Globus pallidus (tissue), 1 donor: ENCODE results near the gene ACVR1B.

Experiments used
- DNase-seq: peaks from one replicate; pipeline ENCODE4 v3.0.0-alpha.2; 2015; ENCODE audit warnings: low spot score

Gene ACVR1B

GRCh38 chr12:51951199-51951842 is at the start of gene ACVR1B:
TSS of gene ACVR1B (plus strand) at chr12:51951699. CDS start at chr12:51951744, 45 bp downstream.
- peak; percentile 82 for DNase-seq

DNA sequence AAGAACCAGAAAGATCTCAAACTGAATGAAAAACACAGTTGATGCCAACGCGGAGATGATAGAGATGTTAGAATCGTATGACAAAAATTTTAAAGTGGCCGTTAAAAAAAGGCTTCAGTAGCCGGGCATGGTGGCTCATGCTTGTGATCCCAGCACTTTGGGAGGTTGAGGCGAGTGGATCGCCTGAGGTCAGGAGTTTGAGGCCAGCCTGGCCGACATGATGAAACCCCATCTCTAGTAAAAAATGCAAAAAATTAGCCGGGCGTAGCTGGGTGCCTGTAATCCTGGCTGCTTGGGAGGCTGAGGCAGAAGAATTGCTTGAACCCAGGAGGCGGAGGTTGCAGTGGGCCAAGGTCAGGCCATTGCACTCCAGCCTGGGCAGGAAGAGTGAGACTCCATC is 49.6 kb upstream of the ACVR1B start:
- DNase-seq, result no peak

DNA sequence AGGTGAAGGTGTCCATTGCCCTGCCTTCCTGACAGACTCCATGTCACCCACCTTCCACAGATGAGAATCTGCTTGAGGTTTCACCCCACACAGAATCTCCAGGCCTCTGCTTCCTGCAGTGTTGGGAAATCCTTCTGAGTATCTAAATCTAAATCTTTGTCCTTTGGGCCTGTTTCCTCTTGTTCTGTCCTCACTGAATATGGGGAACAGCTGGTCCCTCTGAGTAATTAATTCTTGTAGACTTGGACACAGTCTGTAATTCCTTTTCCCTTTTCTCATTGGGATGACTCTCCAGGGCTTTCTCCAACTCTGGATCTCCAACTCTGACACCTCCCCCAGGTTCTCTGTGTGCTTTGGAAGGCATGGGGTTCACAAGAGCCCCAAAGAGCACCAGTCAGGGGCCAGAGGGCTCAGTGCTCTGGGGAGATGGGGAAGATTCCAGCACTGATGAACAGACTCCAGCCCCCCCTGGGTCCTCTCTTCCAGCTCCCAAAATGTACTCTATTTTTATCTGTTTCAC is 46.5 kb upstream of the ACVR1B start:
- no peak for DNase-seq

DNA sequence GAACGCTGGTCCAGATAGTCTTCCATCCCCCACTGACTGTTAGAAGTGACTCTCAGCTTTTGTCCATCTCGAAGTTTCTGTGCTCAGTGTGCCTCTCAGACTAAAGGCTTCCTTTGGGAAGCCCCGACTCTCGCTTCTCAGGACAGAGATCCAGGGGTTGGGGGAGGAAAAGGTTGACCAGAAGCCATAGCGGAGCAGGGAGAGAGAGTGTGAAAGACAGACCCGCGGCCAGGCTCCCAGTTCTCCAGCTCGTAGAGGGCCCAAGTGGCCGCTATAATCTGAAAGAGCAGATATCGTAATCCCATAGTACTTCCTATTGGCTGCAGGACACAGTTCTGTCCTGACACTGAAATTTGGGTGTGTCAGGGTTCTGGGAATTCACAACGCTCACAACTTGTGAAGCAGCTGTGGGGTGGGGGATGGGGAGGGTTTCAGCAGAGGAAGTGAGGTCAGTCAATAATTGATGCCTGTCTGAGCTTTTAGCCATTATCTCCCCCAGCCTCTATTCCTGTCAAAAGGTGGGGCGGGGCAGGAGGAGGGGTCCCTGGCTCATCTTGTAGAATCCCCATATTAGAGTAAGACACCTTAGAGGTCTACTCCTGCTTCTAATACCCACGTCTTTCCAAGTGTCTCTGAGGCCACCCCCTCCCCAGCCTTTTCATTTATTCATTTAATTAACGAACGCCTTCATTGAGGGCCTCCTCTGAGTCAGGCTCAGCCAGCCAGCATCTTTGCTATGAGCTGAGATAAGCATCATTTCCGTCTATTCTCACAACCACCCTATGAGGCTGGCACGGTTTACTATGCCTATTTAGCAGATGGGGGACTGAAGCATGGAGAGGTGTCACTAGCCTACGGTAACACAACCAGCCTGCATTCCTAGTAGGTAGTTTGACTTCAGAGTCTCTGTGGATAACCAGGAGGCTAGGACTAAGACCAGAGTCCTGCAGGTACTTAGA is 45.7 kb upstream of the ACVR1B start:
- DNase-seq, result no peak

- no peak for DNase-seq
These were observed 44.9 kb upstream of the ACVR1B start for GRCh38 chr12:51906430-51907082.

- DNase-seq, result no peak
These were observed 44.2 kb upstream of the ACVR1B start, which contains the start of gene ACVRL1 for GRCh38 chr12:51907083-51907855. TSS of gene ACVRL1 (plus strand) at chr12:51907504. CDS start at chr12:51912475, 4,971 bp downstream.

DNA sequence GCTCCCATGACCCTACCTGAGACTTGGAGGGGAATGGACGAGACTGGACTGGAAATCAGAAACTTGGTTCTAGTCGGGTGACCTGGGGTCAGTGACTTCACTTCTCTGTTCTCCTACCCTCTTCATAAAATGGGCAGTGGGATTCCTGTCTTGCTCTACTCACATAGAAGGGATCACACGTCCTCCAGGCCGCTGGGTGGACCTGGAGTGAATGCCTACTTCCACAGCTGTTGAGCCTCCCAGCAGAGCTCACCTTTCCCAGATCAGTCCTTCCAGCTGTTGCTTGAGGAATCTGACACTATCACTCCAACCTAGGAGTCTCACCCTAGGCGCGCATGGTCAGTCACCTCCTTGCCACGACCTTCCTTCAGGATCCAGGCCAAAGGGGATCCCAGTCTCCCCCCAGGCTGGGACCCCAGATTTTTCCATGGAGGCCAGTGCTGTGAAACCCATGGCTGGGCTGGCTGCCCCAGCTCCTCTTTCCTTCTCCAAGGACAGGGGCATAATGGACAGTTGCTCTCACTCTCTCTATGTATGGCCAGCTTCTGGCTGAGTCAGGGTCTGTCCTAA is 43.6 kb upstream of the ACVR1B start:
- no peak for DNase-seq

- DNase-seq, result no peak
These were observed 42.5 kb upstream of the ACVR1B start for GRCh38 chr12:51908876-51909592.

DNA sequence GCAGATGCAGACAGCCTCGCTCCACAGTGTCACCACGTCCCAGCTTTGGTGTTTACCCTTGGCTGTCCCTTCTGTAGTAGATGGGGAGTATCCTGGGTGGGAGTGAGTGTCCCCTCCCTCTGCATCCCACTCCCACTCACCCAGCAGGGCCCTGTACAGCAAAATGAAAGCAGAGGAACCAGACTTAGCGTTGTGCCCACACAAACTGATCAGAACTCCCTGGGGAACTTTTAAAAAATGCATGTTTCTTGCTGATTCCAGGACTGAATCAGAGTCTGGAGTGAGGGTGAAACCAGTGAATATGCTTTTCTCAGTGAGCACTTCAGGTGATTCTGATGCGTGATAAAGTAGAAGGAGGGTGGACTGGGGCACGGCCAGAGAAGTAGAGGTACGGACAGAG is 41.3 kb upstream of the ACVR1B start:
- no peak for DNase-seq

DNA sequence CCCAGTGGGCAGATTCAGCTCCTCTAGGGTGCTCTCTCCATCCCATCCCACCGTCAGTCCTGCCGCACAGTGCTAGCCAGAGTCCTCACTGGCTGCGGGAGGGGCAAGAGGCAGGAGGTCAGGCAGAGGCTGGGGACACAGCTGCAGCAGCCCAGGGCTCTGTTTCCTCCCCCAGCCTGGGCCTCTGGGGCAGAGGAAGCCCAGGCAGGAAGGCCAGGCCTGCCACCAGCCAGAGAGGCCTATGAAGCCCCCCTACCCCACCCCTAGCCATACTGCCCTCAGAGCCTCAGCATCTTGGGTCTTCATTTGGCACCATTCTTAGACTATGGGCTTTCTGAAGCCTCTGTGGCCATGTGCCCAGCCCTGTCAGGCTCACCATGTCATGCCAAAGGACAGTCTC is 40.8 kb upstream of the ACVR1B start:
- no peak for DNase-seq

DNA sequence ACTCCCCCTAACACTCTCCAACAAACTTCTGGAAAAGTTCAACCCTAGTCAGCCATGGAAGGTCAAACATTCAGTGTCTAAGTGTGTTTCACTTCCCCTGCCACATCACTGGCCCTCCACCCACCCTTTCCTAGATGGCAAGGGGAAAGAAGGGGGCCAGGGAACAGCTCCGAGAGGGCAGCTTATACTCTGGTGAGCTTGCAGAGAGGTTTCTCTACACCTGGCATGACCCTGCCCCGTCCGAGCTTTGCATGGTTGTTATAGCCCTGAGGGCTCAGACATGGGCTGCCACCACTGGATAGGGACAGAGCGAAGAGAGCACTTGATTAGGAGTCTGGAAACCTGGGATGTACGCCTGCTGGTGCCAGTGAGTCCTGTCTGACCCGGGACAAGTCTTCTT is 40.2 kb upstream of the ACVR1B start:
- no peak for DNase-seq

DNA sequence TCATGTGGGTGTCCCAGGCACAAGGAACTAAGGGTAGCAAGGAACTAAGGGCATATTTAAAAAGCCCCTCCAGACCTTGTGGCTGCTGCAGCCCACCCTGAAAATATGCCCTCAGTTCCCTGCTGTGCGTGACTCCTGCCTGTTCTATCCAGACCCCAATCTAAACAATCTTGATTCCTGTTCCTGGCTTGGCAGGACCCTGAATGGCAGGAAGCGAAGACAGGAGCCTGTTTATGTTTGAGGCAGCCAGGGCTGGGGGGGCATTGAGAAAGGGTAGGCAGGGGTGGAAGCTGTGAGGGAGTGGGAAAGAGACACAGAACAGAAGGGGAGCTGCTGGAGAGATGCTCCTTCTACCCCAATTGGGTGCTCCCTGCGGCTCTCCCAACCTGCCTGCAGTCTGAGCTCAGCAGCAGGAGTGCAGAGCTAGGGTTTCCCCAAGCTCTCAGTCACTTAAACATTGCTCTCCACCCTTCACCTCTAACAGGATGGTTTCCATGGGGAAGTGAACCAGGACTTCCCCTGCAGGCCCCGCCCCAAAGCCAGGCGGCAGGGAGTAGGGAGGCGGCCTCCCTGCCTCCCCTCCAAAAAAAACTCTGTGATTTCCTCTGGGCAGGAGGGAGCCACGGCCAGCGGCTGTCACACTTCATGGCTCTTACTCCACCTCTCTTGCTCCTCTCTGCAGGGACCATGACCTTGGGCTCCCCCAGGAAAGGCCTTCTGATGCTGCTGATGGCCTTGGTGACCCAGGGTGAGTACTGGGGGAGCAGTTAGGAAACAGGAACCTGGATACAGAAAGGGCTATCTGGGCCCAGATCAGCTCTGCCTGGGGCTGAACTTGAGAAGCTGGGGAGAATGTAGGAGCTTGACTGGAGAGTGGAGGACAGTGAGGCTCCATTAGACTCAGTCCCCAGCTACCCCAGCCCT is 39.4 kb upstream of the ACVR1B start:
- DNase-seq, result no peak

DNA sequence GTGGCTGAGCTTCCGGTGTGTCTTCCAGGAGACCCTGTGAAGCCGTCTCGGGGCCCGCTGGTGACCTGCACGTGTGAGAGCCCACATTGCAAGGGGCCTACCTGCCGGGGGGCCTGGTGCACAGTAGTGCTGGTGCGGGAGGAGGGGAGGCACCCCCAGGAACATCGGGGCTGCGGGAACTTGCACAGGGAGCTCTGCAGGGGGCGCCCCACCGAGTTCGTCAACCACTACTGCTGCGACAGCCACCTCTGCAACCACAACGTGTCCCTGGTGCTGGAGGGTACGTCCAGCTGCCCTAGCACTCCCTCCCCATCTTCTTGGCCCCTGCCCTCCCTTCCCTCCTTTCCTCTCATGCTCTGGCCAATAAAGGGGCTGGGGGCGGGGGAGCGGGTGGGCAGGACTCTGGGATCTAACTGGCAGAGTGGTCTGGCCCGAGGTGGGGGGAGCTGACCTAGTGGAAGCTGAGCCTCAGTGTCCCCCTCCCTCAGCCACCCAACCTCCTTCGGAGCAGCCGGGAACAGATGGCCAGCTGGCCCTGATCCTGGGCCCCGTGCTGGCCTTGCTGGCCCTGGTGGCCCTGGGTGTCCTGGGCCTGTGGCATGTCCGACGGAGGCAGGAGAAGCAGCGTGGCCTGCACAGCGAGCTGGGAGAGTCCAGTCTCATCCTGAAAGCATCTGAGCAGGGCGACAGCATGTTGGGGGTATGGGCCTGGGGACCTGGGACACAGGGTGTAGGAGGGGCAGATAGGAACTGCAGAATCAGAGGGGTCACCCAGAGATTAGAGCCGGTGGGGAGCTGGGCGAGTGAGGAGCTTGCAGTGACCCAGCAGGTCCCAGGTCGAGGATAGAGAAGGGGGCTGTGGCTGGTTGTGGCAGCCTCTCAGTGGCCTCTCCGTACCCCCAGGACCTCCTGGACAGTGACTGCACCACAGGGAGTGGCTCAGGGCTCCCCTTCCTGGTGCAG is 38.1 kb upstream of the ACVR1B start:
- no peak for DNase-seq

GRCh38 chr12:51914034-51914923 is 37.2 kb upstream of the ACVR1B start:
- DNase-seq, result no peak

GRCh38 chr12:51915003-51915625 is 36.4 kb upstream of the ACVR1B start:
- no peak for DNase-seq

GRCh38 chr12:51915951-51916350 is 35.5 kb upstream of the ACVR1B start:
- DNase-seq, result no peak
